ENCODE results near the gene HOXC12. TPM values are rescaled to one million over a fixed set of nuclear protein-coding genes. Genes with fewer than 3 reads are reported as not detected.

Gene HOXC12
- total and polyA plus RNA-seq, 2 of the 8 experiments (the other 6 are each of a cell fraction or from before 2014, with no cell fraction given) = not detected

DNA sequence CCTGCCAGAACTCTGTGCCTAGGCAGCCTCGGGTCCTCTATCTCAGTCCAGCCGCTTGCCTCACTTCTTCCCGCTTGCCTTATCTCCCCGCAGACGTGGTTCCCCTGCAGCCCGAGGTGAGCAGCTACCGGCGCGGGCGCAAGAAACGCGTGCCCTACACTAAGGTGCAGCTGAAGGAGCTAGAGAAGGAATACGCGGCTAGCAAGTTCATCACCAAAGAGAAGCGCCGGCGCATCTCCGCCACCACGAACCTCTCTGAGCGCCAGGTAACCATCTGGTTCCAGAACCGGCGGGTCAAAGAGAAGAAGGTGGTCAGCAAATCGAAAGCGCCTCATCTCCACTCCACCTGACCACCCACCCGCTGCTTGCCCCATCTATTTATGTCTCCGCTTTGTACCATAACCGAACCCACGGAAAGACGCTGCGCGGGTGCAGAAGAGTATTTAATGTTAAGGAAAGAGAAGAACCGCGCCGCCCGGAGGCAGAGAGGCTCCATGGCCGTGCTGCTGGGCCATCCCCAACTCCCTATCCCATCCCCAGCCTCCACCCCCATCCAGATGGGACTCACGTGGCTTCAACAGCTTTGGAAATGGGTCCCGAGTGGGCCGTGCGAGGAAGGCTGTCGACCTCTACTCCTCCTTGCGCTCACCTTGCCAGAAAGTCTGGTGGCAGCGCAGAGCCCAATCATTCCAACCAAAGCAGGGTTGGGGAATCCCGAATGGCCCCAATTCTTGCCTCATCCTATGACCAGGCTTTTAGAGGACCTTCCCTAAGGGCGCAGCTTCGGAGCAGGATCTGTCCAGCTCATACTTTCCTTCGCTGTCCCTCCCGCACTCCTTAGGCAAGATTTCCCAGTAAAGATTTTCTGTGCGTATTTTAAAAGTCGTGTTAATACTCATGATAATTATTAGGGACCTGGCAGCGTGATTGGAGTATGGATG is 9.5 kb upstream of the HOXC12 start (continued):
- no peak for TF ChIP-seq SP2 (IDR thresholded peaks at IDR 0.05; ENCODE audit: low read length)
- no peak; the same call in 1 of the 2 replicates for TF ChIP-seq CBX8 (IDR thresholded peaks at IDR 0.05; ENCODE audit: borderline replicate concordance, low read depth, low read length)
- no peak for TF ChIP-seq EGR1 (IDR thresholded peaks at IDR 0.05; ENCODE audit: borderline replicate concordance, low read depth, low read length)
- TF ChIP-seq RBBP5 (IDR thresholded peaks at IDR 0.05; ENCODE audit: borderline replicate concordance, low read depth, low read length) = no peak
- no peak for TF ChIP-seq JUND (IDR thresholded peaks at IDR 0.05; ENCODE audit: low read length)
- TF ChIP-seq GTF2F1 (IDR thresholded peaks at IDR 0.05; ENCODE audit: borderline replicate concordance, low read depth, low read length) = no peak
- TF ChIP-seq CHD2 (IDR thresholded peaks at IDR 0.05; ENCODE audit: low read length) = no peak
- TF ChIP-seq SP4 (IDR thresholded peaks at IDR 0.05; ENCODE audit: low read length) = no peak
- no peak for TF ChIP-seq SRF (IDR thresholded peaks at IDR 0.05; ENCODE audit: low read depth, low read length)
- TF ChIP-seq SIN3A (conservative IDR thresholded peaks at IDR 0.05 in 1 of 2, IDR thresholded peaks at IDR 0.05 in 1 of 2; ENCODE audit: low read depth in 1 of 2, low read length in 2 of 2) = no peak
- no peak for TF ChIP-seq POLR2A (IDR thresholded peaks at IDR 0.05; ENCODE audit: control extremely low read depth in 1 of 2, low read depth in 2 of 2, low read length in 2 of 2)
- TF ChIP-seq HDAC2 (IDR thresholded peaks at IDR 0.05; ENCODE audit: borderline replicate concordance in 1 of 2, low read depth in 2 of 2, low read length in 2 of 2) = no peak
- TF ChIP-seq, protein P1, sequence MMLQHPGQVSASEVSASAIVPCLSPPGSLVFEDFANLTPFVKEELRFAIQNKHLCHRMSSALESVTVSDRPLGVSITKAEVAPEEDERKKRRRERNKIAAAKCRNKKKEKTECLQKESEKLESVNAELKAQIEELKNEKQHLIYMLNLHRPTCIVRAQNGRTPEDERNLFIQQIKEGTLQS (IDR thresholded peaks at IDR 0.05; ENCODE audit: insufficient read depth, low read depth, low read length) = no peak
- TF ChIP-seq SUZ12 (IDR thresholded peaks at IDR 0.05; ENCODE audit: low read length) = peak; percentile 97
- TF ChIP-seq, protein P2, sequence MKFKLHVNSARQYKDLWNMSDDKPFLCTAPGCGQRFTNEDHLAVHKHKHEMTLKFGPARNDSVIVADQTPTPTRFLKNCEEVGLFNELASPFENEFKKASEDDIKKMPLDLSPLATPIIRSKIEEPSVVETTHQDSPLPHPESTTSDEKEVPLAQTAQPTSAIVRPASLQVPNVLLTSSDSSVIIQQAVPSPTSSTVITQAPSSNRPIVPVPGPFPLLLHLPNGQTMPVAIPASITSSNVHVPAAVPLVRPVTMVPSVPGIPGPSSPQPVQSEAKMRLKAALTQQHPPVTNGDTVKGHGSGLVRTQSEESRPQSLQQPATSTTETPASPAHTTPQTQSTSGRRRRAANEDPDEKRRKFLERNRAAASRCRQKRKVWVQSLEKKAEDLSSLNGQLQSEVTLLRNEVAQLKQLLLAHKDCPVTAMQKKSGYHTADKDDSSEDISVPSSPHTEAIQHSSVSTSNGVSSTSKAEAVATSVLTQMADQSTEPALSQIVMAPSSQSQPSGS (IDR thresholded peaks at IDR 0.05; ENCODE audit: low read length) = no peak
- TF ChIP-seq, protein P3, sequence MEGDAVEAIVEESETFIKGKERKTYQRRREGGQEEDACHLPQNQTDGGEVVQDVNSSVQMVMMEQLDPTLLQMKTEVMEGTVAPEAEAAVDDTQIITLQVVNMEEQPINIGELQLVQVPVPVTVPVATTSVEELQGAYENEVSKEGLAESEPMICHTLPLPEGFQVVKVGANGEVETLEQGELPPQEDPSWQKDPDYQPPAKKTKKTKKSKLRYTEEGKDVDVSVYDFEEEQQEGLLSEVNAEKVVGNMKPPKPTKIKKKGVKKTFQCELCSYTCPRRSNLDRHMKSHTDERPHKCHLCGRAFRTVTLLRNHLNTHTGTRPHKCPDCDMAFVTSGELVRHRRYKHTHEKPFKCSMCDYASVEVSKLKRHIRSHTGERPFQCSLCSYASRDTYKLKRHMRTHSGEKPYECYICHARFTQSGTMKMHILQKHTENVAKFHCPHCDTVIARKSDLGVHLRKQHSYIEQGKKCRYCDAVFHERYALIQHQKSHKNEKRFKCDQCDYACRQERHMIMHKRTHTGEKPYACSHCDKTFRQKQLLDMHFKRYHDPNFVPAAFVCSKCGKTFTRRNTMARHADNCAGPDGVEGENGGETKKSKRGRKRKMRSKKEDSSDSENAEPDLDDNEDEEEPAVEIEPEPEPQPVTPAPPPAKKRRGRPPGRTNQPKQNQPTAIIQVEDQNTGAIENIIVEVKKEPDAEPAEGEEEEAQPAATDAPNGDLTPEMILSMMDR (IDR thresholded peaks at IDR 0.05; ENCODE audit: control extremely low read depth in 1 of 3, insufficient read depth in 1 of 3, low read depth in 1 of 3, low read length in 3 of 3) = peak in 2 of 3 experiments; percentile 30 to 32; a peak in 2 of 4 replicates
- no peak for TF ChIP-seq KDM1A (IDR thresholded peaks at IDR 0.05; ENCODE audit: borderline replicate concordance, low read length)
- TF ChIP-seq RXRA (IDR thresholded peaks at IDR 0.05; ENCODE audit: insufficient read depth, low read depth, low read length) = no peak
- no peak for TF ChIP-seq CREB1 (IDR thresholded peaks at IDR 0.05)

Measured in H1 (cell line).